ENCODE measurements around the gene CREB3L1. TPM values are rescaled to one million over a fixed set of nuclear protein-coding genes. Genes with fewer than 3 reads are reported as not detected.

The CREB3L1 gene
- total and polyA plus RNA-seq, 10 donors, result 0.28 to 8.9 (median 2.8) TPM

- H3K4me3 ChIP-seq, result peak overlapping the region in 6 of 8 donors; percentile 30 to 68 (median 38)
- peak; percentile 83 for DNase-seq
- H3K27me3 ChIP-seq (replicated peaks in 1 of 7), result no peaks in the 10 kb centered on the region
- TF ChIP-seq CTCF (IDR thresholded peaks at IDR 0.05 in 8 of 11, conservative IDR thresholded peaks at IDR 0.05 in 3 of 11) (no peak), POLR2AphosphoS5 (IDR thresholded peaks at IDR 0.05) (peak in 1 of 3 donors; percentile 0), POLR2A (IDR thresholded peaks at IDR 0.05) (no peak)
- intact Hi-C loops (cut with DNase I; ENCODE audit: low total_unique reads), result no loop called here
- 49 to 61% (median 53%) methylated on average over 17 to 20 of the region's 20 CpGs for WGBS, 5 donors
- H3K36me3 ChIP-seq, result peaks cover 0 to 39% (median 2%) of the 10 kb centered on the region in 6 donors
- no peaks in the 10 kb centered on the region for H3K9me3 ChIP-seq
- H3K4me1 ChIP-seq, result peaks cover 44 to 100% (median 70%) of the 10 kb centered on the region in 6 donors
- H3K27ac ChIP-seq, result peak overlapping the region; percentile 77 to 94 (median 90)
These were observed 84.9 kb downstream of the CREB3L1 start for GRCh38 chr11:46362156-46363030.

GRCh38 chr11:46363031-46363407 is 85.6 kb downstream of the CREB3L1 start:
- intact Hi-C loops (cut with DNase I; ENCODE audit: low total_unique reads), result no loop called here
- WGBS, 5 donors, result 34 to 47% (median 42%) methylated on average over 8 to 9 of the region's 9 CpGs
- TF ChIP-seq CTCF (IDR thresholded peaks at IDR 0.05 in 8 of 11, conservative IDR thresholded peaks at IDR 0.05 in 3 of 11), result peak in 1 of 11 experiments; percentile 10
- no peak for TF ChIP-seq POLR2A (IDR thresholded peaks at IDR 0.05)
- TF ChIP-seq POLR2AphosphoS5 (IDR thresholded peaks at IDR 0.05), result peak; percentile 38 to 68 (median 62)
- Histone ChIP-seq H3K27me3 (replicated peaks in 1 of 7) (no peaks in the 10 kb centered on the region), H3K36me3 (peaks cover 0 to 43% (median 5%) of the 10 kb centered on the region in 6 donors), H3K4me3 (peak overlapping the region in 4 of 8 donors; percentile 2 to 68 (median 39)), H3K9me3 (no peaks in the 10 kb centered on the region), H3K4me1 (peaks cover 50 to 100% (median 73%) of the 10 kb centered on the region in 6 donors), H3K27ac (peak overlapping the region; percentile 77 to 94 (median 90))
- peak; percentile 90 for DNase-seq

GRCh38 chr11:46363455-46364005 is 86.1 kb downstream of the CREB3L1 start:
- H3K27me3 ChIP-seq (replicated peaks in 1 of 7), result no peaks in the 10 kb centered on the region
- TF ChIP-seq POLR2A (IDR thresholded peaks at IDR 0.05) (no peak), CTCF (IDR thresholded peaks at IDR 0.05 in 8 of 11, conservative IDR thresholded peaks at IDR 0.05 in 3 of 11) (no peak), POLR2AphosphoS5 (IDR thresholded peaks at IDR 0.05) (no peak)
- H3K4me1 ChIP-seq, result peaks cover 51 to 100% (median 74%) of the 10 kb centered on the region in 6 donors
- H3K4me3 ChIP-seq, result peak overlapping the region in 3 of 8 donors; percentile 2 to 68 (median 34)
- H3K9me3 ChIP-seq, result no peaks in the 10 kb centered on the region
- intact Hi-C loops (cut with DNase I; ENCODE audit: low total_unique reads), result no loop called here
- peaks cover 0 to 49% (median 10%) of the 10 kb centered on the region in 6 donors for H3K36me3 ChIP-seq
- H3K27ac ChIP-seq, result peak overlapping the region in 7 of 8 donors; percentile 86 to 94 (median 90)
- WGBS, 5 donors, result 60 to 74% (median 68%) methylated on average over 14 to 21 of the region's 21 CpGs
- DNase-seq, result peak; percentile 79

GRCh38 chr11:46364056-46364455 is 86.6 kb downstream of the CREB3L1 start:
- H3K9me3 ChIP-seq, result no peaks in the 10 kb centered on the region
- peaks cover 0 to 54% (median 15%) of the 10 kb centered on the region in 6 donors for H3K36me3 ChIP-seq
- peaks cover 51 to 100% (median 72%) of the 10 kb centered on the region in 6 donors for H3K4me1 ChIP-seq
- DNase-seq, result no peak
- peak overlapping the region in 5 of 8 donors; percentile 86 to 94 (median 90) for H3K27ac ChIP-seq
- TF ChIP-seq POLR2AphosphoS5 (IDR thresholded peaks at IDR 0.05) (no peak), CTCF (IDR thresholded peaks at IDR 0.05 in 8 of 11, conservative IDR thresholded peaks at IDR 0.05 in 3 of 11) (no peak), POLR2A (IDR thresholded peaks at IDR 0.05) (no peak)
- no peaks in the 10 kb centered on the region for H3K27me3 ChIP-seq (replicated peaks in 1 of 7)
- no peak overlapping the region for H3K4me3 ChIP-seq
- intact Hi-C loops (cut with DNase I; ENCODE audit: low total_unique reads), result no loop called here
- WGBS, 5 donors, result 72 to 83% (median 79%) methylated on average over 9 of the region's 9 CpGs
